Naive thymus-derived CD4-positive, alpha-beta T cell (primary cell): ENCODE results near the gene ZNF521. TPM values are rescaled to one million over a fixed set of nuclear protein-coding genes. Genes with fewer than 3 reads are reported as not detected.

Experiments used
- ATAC-seq: fragments of 150-1000 bp; cut with Tn5 transposase; 2 replicates; pipeline ENCODE4 v1.10.0; 2021; ENCODE audit warnings: mild to moderate bottlenecking, moderate library complexity
- CTCF ChIA-PET: fragments of 350-600 bp; sonication (Branson Sonifier 250); formaldehyde crosslinking; loops from one replicate; lab custom pipeline; 2021; ENCODE audit warnings: antibody characterized with exemption; lab: Charles Lee
- POLR2A ChIA-PET: fragments of 350-600 bp; sonication (Branson Sonifier 250); formaldehyde crosslinking; loops from one replicate; lab custom pipeline; 2021; ENCODE audit warnings: antibody characterized with exemption, inconsistent platforms; lab: Charles Lee
- DNase-seq, 9 donors: peaks; one replicate each; pipeline versions ENCODE4 v3.0.0 to v3.0.0-alpha.2; 2020 to 2022; ENCODE audit warnings: mixed read lengths in 1 of 9
- H3K27ac ChIP-seq: one replicate; pipeline ENCODE4 v1.7.0; 2013; ENCODE audit warnings: mild to moderate bottlenecking, low read depth, low read length, moderate library complexity
- H3K27me3 ChIP-seq, 2 donors: one replicate each; pipeline ENCODE4 v1.7.0; 2013; ENCODE audit warnings: low read length in 2 of 2, mild to moderate bottlenecking in 2 of 2, moderate library complexity in 2 of 2; ENCODE audit not compliant: control insufficient read depth in 2 of 2, insufficient read depth in 2 of 2
- H3K36me3 ChIP-seq, 3 experiments: 1 replicate in 2 of 3; 2 replicates in 1 of 3; pipeline ENCODE4 v1.7.0; 2013; ENCODE audit warnings: low read length in 3 of 3, mild to moderate bottlenecking in 3 of 3, moderate library complexity in 1 of 3; ENCODE audit not compliant: insufficient read depth in 3 of 3, control insufficient read depth in 2 of 3
- H3K4me1 ChIP-seq, 2 donors: one replicate each; pipeline ENCODE4 v1.7.0; 2013; ENCODE audit warnings: low read length in 2 of 2, mild to moderate bottlenecking in 2 of 2, moderate library complexity in 1 of 2; ENCODE audit not compliant: control insufficient read depth in 2 of 2, insufficient read depth in 2 of 2
- H3K4me3 ChIP-seq: 2 replicates; pipeline ENCODE4 v1.7.0; 2013; ENCODE audit warnings: mild to moderate bottlenecking, low read length
- H3K9me3 ChIP-seq, 3 experiments: 1 replicate in 2 of 3; 2 replicates in 1 of 3; pipeline ENCODE4 v1.7.0; 2013; ENCODE audit warnings: low read length in 3 of 3; ENCODE audit not compliant: control insufficient read depth in 2 of 3
- H3K27ac Mint-ChIP-seq, 9 donors: one replicate each; pipeline ENCODE4 v1.8.0; 2020 to 2022; ENCODE audit warnings: mixed read lengths in 9 of 9, mild to moderate bottlenecking in 8 of 9, moderate library complexity in 5 of 9, inconsistent platforms in 2 of 9
- H3K27me3 Mint-ChIP-seq, 5 donors: one replicate each; pipeline ENCODE4 v1.8.0; 2021 to 2022; ENCODE audit warnings: mixed read lengths in 5 of 5, mild to moderate bottlenecking in 1 of 5
- H3K36me3 Mint-ChIP-seq, 5 donors: one replicate each; pipeline ENCODE4 v1.8.0; 2020 to 2022; ENCODE audit warnings: mixed read lengths in 5 of 5, mild to moderate bottlenecking in 3 of 5, inconsistent platforms in 1 of 5
- H3K4me1 Mint-ChIP-seq, 7 donors: one replicate each; pipeline ENCODE4 v1.8.0; 2020 to 2022; ENCODE audit warnings: mixed read lengths in 7 of 7, mild to moderate bottlenecking in 3 of 7, inconsistent platforms in 1 of 7
- H3K4me3 Mint-ChIP-seq, 10 donors: one replicate each; pipeline ENCODE4 v1.8.0; 2020 to 2022; ENCODE audit warnings: mild to moderate bottlenecking in 10 of 10, mixed read lengths in 10 of 10, moderate library complexity in 6 of 10, inconsistent platforms in 2 of 10
- H3K9me3 Mint-ChIP-seq, 11 donors: one replicate each; pipeline ENCODE4 v1.8.0; 2020 to 2022; ENCODE audit warnings: mixed read lengths in 11 of 11, mild to moderate bottlenecking in 4 of 11, inconsistent platforms in 1 of 11, moderate library complexity in 1 of 11
- intact Hi-C, 2 donors: fragments of 100-400 bp; cut with micrococcal nuclease; formaldehyde crosslinking; loops; one replicate each; pipeline ENCODE4 v1.15.1; 2023
- polyA plus RNA-seq, 2 donors: library from polyadenylated mRNA; unstranded; fragments of 300-500 nt; fragmentation: Illumina TruSeq; gene quantifications; one replicate each; pipeline ENCODE4 v1.2.3, GENCODE V29; 2021
- total RNA-seq, 6 experiments: library from RNA in 5 of 6; stranded (reverse) in 5 of 6; gene quantifications; 1 replicate in 5 of 6; 2 replicates in 1 of 6; pipeline ENCODE4 v1.2.3 and lab custom pipeline; 2021 to 2026

The ZNF521 gene
- total and polyA plus RNA-seq, 7 experiments from 2014 or later, result 1.1 to 4.4 TPM; not detected in 5

DNA sequence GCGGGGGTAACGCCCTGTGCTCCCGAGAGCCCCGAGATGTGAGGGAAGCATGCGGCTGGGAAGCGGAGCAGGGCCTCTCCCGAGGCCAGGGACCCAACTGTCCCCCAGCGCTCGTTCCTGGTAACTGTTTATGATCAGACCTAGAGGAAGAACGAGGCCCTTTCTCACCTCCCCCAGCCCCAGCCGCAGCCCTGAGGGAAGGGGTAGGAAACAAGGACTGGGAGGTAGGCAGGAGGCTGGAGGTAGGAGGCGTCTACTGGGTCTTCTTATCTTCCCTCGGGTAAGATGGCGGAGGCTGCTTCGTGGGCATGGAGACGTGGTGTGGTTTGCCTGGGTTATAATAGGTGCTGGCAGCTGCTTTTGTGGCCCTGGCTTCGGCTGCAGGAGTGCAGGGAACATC lies 335.8 kb downstream of the ZNF521 start:
- intact Hi-C loops, result no loop called here
- ChIA-PET POLR2A (no interaction called here), CTCF (no interaction called here)
- Histone ChIP-seq H3K9me3 (no peaks in the 10 kb centered on the region), H3K27ac (no peak overlapping the region), H3K36me3 (no peaks in the 10 kb centered on the region), H3K4me1 (no peaks in the 10 kb centered on the region), H3K27me3 (no peaks in the 10 kb centered on the region), H3K4me3 (no peak overlapping the region)
- Mint-ChIP-seq H3K36me3 (no peaks in the 10 kb centered on the region), H3K4me3 (no peak overlapping the region), H3K9me3 (peaks cover 0 to 11% (median 2%) of the 10 kb centered on the region in 11 donors), H3K27me3 (peaks cover 0 to 16% (median 7%) of the 10 kb centered on the region in 5 donors), H3K27ac (no peak overlapping the region), H3K4me1 (no peaks in the 10 kb centered on the region)
- DNase-seq (no peak), ATAC-seq (no peak)
